Omental fat pad (tissue), 4 donors: ENCODE measurements around the gene WFDC6. TPM values are rescaled to one million over a fixed set of nuclear protein-coding genes. Genes with fewer than 3 reads are reported as not detected.

Experiments used
- ATAC-seq: fragments of 150-250 bp; one replicate; pipeline ENCODE4 v1.9.1; 2016; ENCODE audit warnings: mild to moderate bottlenecking, moderate library complexity; ENCODE audit not compliant: low FRiP score
- DNase-seq: peaks from one replicate; pipeline ENCODE4 v3.0.0-alpha.2; 2019; ENCODE audit warnings: low spot score
- CTCF ChIP-seq, 3 donors: fragments of 450-650 bp; IDR thresholded peaks; one replicate each; pipeline ENCODE4 v1.5.1; 2016 to 2017; ENCODE audit warnings: antibody characterized with exemption in 3 of 3, mild to moderate bottlenecking in 3 of 3, moderate library complexity in 2 of 3
- small RNA-seq: library from RNA; depleted of rRNA; stranded (forward); fragments of <200 nt; gene quantifications from one replicate; pipeline ENCODE3, GENCODE V24; 2016
- total RNA-seq, 4 donors: library from RNA; depleted of rRNA; stranded (reverse); fragments of >200 nt; gene quantifications; one replicate each; pipeline ENCODE4 v1.1.0, GENCODE V29; 2016

Gene WFDC6
- total RNA-seq, 4 donors from 2014 or later, result not detected

GRCh38 chr20:45495501-45495941, 43.8 kb downstream of the WFDC6 start:
- no peak for ATAC-seq
- no peak for TF ChIP-seq CTCF (IDR thresholded peaks at IDR 0.05)
- no peak for DNase-seq

- ATAC-seq, result no peak
- DNase-seq, result no peak
- no peak for TF ChIP-seq CTCF (IDR thresholded peaks at IDR 0.05)
Measured at GRCh38 chr20:45489083-45489531, 50.2 kb downstream of the WFDC6 start.

GRCh38 chr20:45487231-45487635, 52.0 kb downstream of the WFDC6 start:
- DNase-seq (no peak), ATAC-seq (no peak)
- TF ChIP-seq CTCF (IDR thresholded peaks at IDR 0.05), result no peak

GRCh38 chr20:45485388-45485787, 53.9 kb downstream of the WFDC6 start:
- no peak for ATAC-seq
- no peak for TF ChIP-seq CTCF (IDR thresholded peaks at IDR 0.05)
- DNase-seq, result no peak

GRCh38 chr20:45484676-45485075, 54.6 kb downstream of the WFDC6 start:
- TF ChIP-seq CTCF (IDR thresholded peaks at IDR 0.05), result no peak
- ATAC-seq (no peak), DNase-seq (no peak)

Small RNA genes lying within 50 kb of the gene (small RNA-seq; reads per million reads assigned to genes)
- gene AL031663.1 (not detected), gene HSPD1P21 (not detected), gene RNA5SP485 (not detected)

Other genes starting within 250 kb of the WFDC6 start
- not detected for gene RBPJL, start 232.6 kb downstream of the WFDC6 start, total RNA-seq
- gene MATN4, start 231.2 kb downstream of the WFDC6 start, total RNA-seq, result under 1 TPM in 2 of 4 donors, not detected in 2; 0.19 to 0.24 TPM
- gene SDC4, start 191.1 kb downstream of the WFDC6 start, total RNA-seq, result 100 to 1,000 TPM in 2 of 4 donors, 10 to 100 TPM in 2; 31.4 to 279 (median 103) TPM
- 10 to 100 TPM; 26.6 to 55.0 (median 51.3) TPM for gene SYS1, start 176.3 kb downstream of the WFDC6 start, total RNA-seq
- under 1 TPM in 1 of 4 donors, not detected in 3; 0.47 TPM for gene TP53TG5, start 161.2 kb downstream of the WFDC6 start, total RNA-seq
- 10 to 100 TPM; 20.7 to 45.7 (median 27.9) TPM for gene DBNDD2, start 131.2 kb downstream of the WFDC6 start, total RNA-seq
- 10 to 100 TPM; 76.4 to 87.3 (median 83.5) TPM for gene PIGT, start 123.3 kb downstream of the WFDC6 start, total RNA-seq
- gene WFDC2, start 69.7 kb downstream of the WFDC6 start, total RNA-seq, result 1 to 10 TPM; 3.0 to 8.4 (median 7.0) TPM
- gene SPINT3, start 23.9 kb downstream of the WFDC6 start, total RNA-seq, result not detected
- gene EPPIN, start 7.9 kb upstream of the WFDC6 start, total RNA-seq, result not detected
- gene WFDC8, start 39.8 kb upstream of the WFDC6 start, total RNA-seq, result not detected
- gene WFDC10A, start 90.3 kb upstream of the WFDC6 start, total RNA-seq, result not detected
- not detected for gene WFDC9, start 91.8 kb upstream of the WFDC6 start, total RNA-seq
- gene WFDC11, start 130.8 kb upstream of the WFDC6 start, total RNA-seq, result not detected
- gene WFDC13, start 162.6 kb upstream of the WFDC6 start, total RNA-seq, result not detected
- under 1 TPM in 1 of 4 donors, not detected in 3; 0.93 TPM for gene WFDC10B, start 165.5 kb upstream of the WFDC6 start, total RNA-seq
- gene SPINT4, start 182.9 kb upstream of the WFDC6 start, total RNA-seq, result not detected